COLO829 (cell line): ENCODE measurements around the gene PLEKHA7.
A peak's percentile ranks its signal among the peaks of the same experiment; 100 is the strongest.

Experiments used
- DNase-seq: peaks from one replicate; pipeline ENCODE4 v3.0.0; 2012; ENCODE audit warnings: low spot score

PLEKHA7 gene

DNA sequence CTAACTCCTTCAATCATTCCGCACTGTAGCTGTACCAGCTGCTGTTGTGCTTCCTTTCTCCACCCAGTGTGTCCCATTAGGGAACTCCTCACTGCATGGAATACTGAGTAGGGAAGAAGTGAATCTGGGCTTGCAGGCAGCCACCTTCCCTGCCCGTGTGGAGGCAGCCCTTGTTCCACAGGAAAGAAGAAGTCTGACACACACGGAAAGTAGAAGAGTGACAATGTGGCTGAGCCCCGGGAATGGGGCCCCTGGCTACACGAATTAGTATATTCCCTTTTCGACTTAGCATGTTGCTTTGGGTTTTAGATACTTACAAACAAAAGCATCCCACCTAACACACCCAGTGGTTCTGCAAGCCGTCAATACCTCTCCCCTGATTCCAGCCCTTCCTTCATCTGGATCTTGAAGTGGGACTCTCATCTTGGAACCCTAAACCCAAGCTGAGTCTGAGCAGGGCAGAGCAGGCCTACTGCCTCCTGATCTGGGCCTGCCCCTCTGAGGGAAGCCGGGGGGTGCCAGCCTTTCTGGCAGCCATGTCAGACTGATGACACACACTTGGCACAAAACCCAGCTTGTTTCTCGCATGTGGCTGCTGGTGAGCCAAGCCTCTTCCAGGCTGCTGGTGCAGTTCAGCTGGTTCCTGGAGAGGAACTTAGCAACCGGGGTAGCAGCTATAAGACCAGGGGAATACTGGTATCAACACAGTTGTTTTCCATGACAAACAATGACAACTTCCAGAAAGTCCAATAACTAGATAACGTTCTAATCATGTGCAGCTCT, 204.1 kb downstream of the PLEKHA7 start:
- no peak for DNase-seq

DNA sequence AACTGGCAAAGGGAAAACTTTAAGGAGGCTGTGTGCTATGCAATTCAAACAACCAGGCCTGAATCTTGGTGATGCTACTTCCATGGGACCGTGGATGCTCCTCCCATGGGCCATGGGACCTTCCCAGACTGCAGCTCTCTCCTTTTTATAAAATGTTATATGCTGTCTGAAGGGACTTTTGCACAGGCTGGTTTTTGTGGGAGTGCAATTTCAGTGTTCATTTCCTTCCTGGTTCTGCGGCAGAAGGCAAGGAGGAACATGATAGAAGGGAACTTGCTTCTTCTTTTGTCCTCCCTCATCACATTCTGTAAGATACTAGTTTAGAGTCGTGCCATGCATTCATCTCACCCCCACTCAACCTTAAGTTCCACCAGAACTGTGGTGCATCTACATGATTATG, 206.9 kb downstream of the PLEKHA7 start:
- no peak for DNase-seq

DNA sequence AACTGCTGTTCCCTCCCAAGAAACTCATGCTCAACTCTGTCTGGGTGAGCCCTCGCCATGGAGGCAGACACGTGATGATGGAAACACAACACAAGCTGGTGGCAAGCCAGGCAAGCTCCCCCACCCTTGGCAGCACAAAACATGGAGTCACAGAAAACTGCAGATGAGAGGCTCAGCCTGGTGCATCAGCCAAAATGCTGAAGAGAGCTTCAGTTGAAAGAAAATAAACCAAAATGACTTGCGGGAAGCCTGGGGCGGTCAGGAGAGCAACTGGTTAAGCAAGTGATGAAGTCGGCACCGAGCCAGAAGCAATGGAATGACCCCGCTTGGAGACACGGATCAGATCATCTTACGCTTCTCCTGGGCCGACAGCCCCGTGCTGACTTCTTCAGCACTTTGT, 207.4 kb downstream of the PLEKHA7 start:
- no peak for DNase-seq

DNA sequence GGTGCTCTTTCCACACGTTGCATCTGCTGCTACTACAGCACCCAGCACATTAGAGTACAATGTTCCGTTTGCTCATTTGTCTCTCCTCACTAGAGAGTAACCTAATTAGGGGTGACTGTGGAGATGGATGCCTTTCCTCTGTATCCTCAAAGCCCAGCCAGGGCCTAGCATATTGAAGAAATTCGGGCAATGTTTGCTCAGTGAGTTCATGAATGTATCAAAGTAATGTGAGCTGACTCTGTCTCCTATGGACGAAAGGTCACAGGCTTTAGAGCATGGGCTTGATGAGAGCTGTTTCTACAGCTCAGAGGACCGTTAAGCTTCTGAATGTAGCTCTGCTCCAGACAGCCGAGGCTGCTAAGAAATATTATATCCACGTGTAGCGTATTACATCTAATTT, 208.3 kb downstream of the PLEKHA7 start:
- no peak for DNase-seq

DNA sequence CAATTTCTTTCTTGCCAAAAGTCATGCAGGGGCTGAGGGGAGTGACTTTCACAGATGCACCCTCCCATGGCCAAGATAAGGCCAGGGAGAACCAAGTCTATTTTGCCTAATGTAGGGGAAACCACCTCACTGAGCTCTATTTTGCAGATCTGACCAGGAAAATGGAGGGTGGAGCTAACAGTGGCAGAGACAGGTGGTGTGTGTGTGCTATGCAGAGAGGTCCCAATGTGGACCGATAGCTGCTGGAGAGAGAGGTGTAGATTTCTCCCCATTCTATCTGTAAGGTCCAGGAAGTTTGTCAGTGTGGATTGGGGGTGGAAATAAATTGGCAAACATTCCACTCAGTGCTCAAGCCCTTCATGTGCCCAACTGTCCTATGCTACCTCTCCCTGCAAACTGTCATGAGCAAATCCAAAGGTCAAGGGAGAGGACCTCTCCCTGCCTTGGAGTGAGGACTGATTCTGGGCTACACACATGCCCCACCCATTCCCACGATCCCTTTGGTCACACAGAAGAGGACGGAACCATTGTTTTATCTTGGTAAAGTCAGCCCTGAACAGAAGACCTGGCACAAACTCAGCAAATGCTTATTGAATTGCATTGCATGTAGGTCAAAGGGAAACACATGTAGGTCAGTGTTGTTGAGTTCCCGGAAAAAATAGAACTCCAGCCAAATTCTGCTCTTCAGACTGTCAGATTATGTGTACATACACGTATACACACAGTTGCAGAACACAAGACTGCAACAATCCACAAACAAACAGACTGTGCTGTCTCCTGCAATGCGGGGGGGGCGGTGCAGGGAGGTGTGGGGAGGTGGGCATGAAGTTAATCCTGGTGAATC, 209.9 kb downstream of the PLEKHA7 start:
- no peak for DNase-seq

DNA sequence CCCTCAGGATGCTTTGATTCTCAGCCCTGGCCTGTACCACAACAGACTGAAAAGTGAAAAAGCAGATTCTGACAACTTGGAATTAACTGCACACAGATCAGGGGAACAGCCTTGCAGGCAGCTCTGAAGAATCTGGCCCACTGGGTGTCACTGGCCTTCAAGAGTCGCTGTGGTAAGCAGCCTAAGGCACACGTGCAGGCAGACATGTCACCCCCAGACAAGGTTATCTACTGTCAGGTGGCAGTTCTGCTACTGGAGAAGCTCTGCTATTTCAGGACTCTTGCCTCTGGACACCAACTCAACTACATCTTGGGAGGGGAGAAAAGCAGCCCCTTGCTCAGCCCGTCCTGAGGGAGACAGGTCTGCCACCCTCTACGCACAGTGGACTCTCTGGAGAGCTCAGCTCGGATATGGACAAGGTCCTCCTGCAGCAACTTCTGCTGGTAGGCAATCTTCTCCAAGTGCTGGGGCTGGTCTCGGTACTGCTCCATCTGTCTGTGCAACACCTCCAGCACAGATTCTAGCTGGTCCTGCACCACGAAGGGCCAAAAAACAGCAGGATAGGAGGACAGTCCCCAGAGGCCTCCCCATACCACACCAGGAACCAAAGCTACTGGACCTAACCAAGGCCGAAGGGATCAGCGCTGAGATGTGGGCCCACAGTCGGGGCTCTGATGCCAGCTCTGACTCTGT, 212.8 kb downstream of the PLEKHA7 start:
- no peak for DNase-seq

DNA sequence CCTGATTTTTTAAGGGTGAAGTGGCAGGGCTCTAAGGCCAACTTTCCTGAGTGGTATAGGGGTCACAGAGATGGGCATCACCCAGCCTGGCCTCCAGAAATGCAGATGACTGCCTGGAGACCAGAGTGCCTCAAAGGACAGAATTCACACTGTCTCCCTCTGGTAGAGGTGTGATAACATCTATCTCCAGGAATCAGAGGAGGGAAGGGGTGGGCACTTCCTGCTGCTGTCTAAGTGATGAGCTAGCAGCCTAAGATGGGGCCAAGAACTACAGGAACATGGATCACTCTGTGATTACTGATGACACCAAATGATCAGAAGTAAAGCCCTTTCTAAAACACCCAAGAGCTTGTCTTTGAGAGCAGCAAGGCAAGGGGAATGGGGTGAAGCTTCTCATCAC, 213.8 kb downstream of the PLEKHA7 start:
- no peak for DNase-seq

DNA sequence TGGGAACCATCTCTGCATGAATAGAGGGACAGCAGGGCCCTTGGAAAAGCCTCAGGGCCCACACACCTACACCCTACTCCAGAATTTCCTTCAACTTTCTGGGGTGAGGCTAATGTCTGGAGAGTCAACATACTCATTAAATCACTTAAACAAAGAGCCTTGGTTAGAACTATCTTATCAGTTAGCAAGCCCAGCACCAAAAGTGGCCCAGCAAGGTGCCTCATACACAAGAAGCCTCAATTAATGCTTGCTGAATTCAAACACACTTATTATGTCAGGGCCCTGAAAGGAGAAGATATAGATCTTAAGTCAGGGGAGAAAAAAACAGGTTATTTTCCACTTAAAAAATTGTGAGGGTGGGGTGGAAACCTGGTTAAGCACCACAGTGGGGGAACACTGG, 214.3 kb downstream of the PLEKHA7 start:
- DNase-seq: no peak

DNA sequence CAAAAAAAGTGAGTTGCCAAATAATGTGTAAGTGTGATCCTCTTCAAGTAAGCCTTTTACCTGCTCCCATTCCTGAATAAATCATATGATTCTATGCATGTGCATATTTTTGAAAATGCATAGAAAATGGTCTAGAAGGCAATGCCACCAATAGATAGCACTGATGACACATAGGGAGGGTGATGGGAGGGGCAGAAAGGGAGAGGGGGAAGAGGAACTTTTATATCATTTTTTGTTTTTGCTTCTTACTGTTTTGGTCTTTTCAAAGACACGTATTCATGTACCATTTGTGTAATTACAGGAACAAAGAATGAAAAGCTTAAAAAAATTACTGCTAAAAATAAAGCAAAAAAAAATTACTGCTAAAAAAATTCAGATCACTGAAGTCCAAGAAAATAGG, 215.0 kb downstream of the PLEKHA7 start:
- no peak for DNase-seq

DNA sequence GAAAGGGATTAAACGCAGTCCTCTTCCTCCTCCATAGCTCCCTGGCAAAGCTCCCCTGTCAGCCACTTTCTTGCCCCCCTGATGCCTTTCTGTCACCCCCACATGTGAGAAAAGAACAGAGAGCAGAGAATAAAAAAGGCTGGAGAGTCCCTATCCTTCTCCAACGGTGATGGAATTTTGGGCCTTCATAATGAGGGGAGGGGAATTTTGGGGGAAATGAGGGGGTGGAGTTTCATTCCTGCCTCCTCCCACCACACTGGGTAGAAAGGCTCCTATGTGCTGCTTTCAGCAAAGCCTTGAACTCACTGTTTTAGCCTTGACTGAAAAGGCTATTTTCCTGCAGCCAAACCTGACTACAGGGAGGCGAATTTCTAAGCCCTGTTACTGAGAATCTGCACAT, 216.4 kb downstream of the PLEKHA7 start:
- no peak for DNase-seq

DNA sequence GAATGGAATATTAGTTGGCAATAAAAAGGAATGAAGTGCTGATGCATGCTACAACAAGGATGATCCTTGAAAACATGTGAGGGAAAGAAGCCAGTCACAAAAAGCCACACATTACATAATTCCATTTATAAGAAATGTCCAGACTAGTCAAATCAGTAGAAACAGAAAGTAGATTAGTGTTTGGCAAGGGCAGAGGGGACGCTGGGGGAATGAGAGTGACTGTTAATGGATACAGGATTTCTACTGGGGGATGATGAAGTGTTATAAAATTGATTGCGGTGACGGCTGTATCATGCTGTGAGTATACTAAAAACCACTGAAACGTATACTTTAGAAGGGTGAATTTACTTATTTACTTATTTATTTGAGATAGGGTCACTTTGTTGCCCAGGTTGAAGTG, 217.9 kb downstream of the PLEKHA7 start:
- no peak for DNase-seq

DNA sequence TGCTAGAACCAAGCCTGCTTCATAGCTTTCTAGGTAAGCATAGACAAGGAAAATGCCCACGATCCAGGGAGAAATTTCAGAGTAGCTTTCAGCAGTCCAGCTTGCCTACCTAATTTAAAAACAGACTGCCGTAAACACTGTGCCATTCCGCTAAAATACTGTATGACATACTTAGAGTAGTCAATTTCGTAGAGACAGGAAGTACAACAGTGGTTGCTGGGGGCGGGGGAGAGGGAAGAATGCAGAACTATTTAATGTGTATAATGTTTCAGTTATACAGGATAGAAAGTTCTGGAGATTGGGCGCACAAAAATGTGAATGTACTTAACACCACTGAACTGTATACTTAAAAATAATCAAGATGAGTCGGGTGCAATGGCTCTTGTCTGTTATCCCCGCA, 219.1 kb downstream of the PLEKHA7 start:
- DNase-seq: no peak

DNA sequence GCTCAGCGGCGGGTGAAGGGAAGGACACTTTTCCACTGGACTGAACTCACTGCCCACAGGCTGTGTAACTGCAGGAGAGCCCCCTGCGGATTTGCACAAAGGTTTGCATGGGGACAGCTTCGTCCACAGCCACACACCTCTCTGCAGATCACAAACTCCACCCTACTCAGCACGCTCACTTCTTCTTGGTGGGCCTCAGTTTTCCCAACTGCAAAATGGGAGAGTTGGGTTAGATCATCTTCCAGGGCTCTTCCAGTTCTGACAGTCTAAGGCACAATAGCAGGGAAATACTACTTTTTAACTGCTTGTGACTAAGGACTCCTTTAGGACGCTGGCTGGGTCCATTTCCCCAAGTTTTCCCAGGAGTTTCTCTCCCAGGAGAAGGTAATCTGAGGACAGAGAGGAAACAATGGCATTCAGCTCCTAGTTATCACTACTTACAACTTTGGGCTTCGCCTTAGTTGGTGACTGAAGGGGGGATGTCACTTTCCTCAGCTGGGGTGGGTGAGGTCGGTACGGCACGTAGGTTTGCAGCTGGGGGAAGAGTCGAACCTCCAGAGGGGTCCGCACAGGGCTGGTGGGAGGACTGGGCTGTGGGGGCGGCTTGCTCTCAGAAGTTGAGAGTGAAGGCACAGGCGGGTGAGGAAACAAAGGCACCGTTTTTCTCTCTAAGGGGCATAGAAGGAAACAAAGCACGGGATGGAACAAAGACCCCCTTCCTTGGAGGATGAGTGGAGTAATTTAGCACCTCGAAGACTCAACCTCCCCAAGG, 220.0 kb downstream of the PLEKHA7 start:
- no peak for DNase-seq

DNA sequence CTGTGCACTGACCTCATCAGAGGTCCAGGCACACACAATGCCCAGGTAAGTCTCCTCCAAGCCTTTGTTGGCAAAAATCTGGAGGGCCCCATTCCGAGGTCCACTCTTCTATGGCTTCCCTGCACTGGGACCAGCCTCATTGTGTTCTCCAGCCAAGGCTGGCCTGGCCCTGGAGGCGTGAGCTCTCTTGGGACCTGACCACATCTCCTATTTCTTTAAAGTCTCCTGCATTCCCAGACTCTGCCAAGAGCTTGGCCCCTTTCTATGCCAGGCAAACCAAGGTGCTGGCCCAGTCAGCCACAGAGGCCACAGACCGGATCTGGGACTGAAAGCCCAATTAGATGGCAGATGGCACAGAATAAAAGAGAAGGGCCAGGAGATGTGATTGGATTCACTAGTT, 220.7 kb downstream of the PLEKHA7 start:
- no peak for DNase-seq

DNA sequence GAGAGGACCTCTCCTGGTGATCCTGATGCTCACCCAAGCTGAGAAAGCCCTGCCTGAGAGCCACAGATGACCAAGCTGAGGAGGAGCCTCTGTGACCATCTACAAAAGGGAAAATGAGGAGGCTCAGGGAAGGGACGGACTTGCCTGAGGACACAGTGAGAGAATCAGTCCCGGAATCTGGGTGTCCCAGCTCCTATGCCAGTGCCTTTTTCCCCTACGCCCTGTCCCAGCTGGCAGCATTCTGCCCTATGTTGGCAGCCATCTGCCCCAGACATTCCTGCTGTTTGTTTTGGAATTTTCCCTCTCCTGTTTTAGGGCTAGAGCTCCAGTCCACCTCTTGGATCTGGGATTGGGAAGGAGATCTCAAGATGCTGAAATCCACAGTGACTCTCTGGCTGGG, 221.2 kb downstream of the PLEKHA7 start:
- no peak for DNase-seq

DNA sequence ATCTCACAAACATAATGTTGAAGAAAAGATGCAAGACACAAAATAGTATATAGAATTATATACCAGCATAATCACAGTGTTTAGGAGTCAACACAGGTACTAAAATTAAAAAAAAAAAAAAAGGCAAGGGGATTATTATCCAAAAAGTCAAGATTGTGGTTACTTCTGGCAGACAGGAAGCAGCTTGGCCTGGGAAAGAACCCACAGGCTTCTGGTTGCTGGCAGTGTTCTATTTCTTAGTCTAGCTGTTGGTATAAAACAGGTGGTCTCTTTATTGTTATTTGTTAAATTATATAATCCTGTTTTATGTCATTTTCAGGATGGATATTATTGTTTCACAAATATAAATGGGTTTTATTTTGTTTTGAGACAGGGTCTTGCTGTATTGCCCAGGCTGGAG, 221.8 kb downstream of the PLEKHA7 start:
- DNase-seq: no peak

DNA sequence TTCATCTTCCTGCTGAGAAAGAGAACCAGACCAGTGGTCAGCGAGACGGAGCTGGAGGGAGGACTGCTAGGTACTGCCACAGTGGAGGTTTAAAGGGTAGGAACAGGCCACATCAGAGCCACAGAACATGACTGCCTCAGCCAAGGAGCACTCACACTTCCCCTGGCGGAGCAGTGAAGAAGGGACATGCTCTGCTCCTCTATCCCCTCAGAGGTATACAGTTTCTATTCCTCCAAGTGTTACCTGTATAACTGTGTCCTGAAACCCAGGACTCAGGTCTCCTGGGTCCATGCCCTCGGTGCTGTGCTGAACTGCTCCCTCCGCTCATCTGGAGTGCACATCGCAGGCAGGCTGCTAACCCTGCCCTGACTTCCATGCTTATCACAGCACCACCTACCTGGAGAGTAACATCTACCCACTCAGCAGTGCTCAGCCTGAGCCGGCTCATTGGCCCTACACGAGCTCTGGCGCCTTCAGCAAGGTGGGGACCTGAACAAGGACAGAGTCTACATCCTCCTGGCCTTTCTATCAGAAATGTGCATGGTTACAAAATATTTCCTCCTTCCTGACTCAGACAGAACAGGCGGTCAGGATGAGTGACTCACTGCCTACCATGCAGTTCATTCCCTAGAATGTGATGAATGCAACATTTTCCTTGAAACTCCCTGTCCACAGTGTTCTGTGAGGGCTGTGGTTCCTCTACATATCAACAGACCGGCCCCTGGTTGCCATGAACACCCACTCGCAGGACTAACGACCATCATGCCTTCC, 222.8 kb downstream of the PLEKHA7 start:
- DNase-seq: peak; percentile 85

DNA sequence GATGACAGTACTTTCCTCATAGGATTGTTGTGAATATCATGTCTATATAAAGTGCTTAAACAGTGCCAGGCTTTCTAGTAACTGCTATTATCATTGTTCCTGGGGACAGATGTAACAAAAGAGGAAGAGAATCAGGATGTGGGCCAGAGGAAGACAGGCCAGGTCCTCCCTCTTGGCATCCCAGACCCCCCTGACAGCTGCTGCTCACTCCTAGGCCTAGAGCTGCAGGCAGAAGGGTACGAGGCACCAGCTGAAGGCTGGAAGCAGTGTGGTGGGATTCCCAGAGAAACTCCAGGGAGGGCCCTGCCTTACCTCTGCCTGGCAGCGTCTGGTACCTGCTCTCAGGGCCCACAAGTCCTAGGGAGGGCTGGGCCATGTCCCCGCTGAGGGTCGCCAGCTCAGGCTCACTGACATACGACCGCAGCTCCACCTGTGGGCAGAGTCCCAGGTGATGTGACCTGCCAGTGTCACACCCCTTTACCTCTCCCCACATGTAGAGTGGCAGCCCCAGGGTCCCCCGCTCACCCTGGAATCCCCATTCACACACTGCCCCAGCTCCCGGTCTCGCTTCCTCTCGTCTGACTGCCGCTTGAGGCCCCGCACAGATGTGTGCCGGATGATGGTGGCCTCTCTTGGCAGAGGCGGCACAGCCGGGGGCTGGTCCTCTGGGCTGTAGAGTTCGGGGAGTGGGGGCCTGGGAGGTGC, 223.6 kb downstream of the PLEKHA7 start:
- no peak for DNase-seq

DNA sequence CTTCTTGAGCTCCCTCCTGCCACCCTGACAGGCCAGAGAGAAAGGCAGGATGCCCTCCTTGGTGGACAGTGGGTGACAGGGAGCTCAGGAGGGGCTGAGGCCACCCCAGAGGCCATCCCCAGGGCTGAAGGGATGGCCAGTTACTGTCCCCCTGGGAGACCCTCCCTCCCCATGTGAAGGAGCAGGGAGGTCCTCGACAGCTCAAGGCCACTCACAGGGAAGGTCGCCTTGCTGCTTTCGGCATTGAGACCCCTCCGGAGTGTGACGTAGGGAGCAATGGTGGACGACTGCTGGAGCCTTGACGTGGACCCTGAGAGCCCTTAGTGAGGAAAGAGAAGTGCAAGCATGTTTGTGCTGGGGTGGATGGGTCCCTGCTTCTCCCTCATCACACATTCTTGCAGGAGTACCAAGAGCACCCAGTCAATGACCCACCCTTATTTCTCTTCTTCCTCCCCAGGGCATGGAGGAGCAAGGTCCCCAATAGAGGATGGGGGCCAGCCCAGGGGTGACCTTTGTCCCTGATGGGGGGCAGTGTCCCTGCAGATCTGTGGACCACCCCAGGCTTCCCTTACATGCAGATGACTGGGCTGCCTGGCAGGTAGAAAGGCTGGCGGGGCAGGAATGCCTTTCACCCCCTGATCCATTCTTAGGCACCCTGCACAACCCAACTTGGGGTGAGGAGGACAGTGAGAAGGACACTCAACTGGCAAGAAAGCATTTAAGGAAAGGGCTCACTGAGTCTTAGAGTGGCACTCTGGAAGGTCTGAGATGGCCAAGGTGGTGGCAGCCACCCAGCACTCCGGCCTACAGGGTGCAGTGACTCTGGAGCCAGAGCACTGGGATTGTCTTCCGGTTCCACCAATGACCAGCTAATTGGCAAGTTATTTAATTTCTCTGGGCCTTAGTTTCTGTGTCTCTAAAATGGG, 224.4 kb downstream of the PLEKHA7 start:
- no peak for DNase-seq

DNA sequence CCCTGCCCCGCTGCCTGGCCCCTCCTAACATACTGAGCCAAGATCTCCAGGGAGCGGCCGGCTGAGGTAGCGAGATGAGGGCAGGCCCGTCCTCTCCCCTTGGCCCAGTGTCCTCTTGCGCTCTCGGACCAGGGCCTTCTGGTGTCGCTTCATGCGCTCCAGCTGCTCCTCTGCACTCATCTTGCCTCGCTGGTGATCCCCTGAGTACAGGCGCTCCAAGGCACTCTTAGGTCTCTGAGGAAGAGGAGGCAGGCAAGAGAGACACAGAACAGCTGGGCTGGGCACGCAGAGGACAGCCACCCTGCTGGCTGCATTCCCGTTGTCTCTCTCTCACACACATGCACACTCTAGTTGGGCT, 225.2 kb downstream of the PLEKHA7 start:
- no peak for DNase-seq
